ENCODE data around the gene CAPN14.

The CAPN14 gene

GRCh38 chr2:31253356-31254131 is 36.2 kb upstream of the CAPN14 start:
- H3K27ac ChIP-seq (ENCODE audit: low read depth, low read length) = no peak overlapping the region
- no peak overlapping the region for H3K4me3 ChIP-seq (ENCODE audit: low read length)
- H3K27me3 ChIP-seq (ENCODE audit: control insufficient read depth, insufficient read depth, low read length) = no peaks in the 10 kb centered on the region
- no peaks in the 10 kb centered on the region for H3K4me1 ChIP-seq (ENCODE audit: control insufficient read depth, insufficient read depth, low read length)
- no peak overlapping the region for H3K9ac ChIP-seq (ENCODE audit: low read length)
- no peaks in the 10 kb centered on the region for H3K36me3 ChIP-seq (ENCODE audit: control insufficient read depth, insufficient read depth, low read length)

DNA sequence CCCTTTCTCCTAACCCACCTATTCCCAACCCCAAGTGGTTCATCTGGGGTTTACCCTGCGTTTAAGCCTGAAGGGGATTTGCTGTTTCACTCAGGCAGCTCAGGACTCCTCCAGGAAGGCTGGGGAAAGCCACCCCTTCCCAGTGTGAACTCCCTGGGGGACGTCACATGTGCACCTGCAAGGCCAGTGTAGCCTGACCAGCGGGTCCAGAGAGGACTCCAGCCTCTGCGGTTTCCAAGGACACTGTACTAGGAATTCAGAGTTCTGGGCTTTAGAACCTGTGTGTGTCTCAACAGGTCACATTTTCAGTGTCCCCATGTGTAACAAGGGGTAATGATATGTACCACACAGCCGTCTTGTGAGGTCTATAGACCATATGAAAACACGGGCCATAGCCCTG is 34.5 kb upstream of the CAPN14 start:
- no peaks in the 10 kb centered on the region for H3K27me3 ChIP-seq (ENCODE audit: control insufficient read depth, insufficient read depth, low read length)
- no peaks in the 10 kb centered on the region for H3K36me3 ChIP-seq (ENCODE audit: control insufficient read depth, insufficient read depth, low read length)
- H3K4me1 ChIP-seq (ENCODE audit: control insufficient read depth, insufficient read depth, low read length) = no peaks in the 10 kb centered on the region
- H3K4me3 ChIP-seq (ENCODE audit: low read length) = no peak overlapping the region
- no peak overlapping the region for H3K27ac ChIP-seq (ENCODE audit: low read depth, low read length)
- H3K9ac ChIP-seq (ENCODE audit: low read length) = no peak overlapping the region

DNA sequence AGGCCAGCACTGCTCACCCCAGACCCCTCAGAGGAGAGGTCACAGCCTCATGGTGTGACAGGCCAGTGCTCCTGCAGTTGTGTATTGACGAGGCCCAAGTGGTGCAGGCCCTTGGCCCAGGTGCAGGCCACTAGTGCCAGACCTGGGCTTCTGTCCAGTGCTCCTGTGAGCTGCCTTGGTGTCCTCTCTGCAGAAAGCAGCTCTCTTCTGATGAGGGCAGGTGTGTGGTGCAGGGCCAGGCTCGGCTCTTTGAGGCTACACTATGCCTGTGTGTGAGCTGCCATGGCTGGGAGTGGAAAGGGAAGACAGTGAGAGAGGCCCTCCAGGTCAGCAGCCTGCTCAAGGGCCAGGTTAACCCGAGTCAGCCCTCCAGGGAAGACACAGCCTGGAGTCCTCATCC is 33.7 kb upstream of the CAPN14 start:
- Histone ChIP-seq H3K36me3 (ENCODE audit: control insufficient read depth, insufficient read depth, low read length) (no peaks in the 10 kb centered on the region), H3K4me1 (ENCODE audit: control insufficient read depth, insufficient read depth, low read length) (no peaks in the 10 kb centered on the region), H3K9ac (ENCODE audit: low read length) (no peak overlapping the region), H3K4me3 (ENCODE audit: low read length) (no peak overlapping the region), H3K27me3 (ENCODE audit: control insufficient read depth, insufficient read depth, low read length) (no peaks in the 10 kb centered on the region), H3K27ac (ENCODE audit: low read depth, low read length) (no peak overlapping the region)

DNA sequence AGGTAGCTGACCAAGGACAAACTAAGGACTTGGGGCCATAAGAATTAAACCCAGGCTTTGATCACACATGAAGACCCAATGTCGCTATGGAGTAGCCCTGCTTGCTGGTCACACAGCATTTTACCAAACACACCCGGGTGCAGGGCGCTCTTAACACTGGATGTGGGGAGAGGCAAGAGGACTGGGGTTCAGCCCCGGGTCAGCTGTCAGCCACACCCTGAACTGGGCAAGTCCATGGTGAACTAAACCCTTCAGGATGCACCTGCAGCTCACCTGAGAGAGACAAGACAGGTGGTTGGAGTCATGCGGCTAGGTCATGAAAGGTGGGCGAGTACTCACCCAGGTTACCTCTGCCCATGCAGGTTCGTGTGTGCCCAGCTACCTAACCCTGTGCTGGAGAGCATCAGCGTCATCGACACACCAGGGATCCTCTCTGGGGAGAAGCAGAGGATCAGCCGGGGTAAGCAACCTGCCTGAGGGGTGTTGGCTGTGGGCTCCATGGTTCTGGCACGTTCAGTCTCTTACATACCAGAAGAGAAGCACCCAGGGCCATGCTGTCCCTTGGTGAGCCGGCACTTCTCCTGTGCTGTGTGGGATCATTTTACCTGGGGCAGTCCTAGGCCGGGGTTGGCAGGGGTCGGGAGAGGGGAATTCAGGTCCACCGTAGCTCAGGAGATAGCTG is 31.8 kb upstream of the CAPN14 start:
- Histone ChIP-seq H3K9ac (ENCODE audit: low read length) (no peak overlapping the region), H3K27me3 (ENCODE audit: control insufficient read depth, insufficient read depth, low read length) (no peaks in the 10 kb centered on the region), H3K4me3 (ENCODE audit: low read length) (no peak overlapping the region), H3K27ac (ENCODE audit: low read depth, low read length) (no peak overlapping the region), H3K4me1 (ENCODE audit: control insufficient read depth, insufficient read depth, low read length) (no peaks in the 10 kb centered on the region), H3K36me3 (ENCODE audit: control insufficient read depth, insufficient read depth, low read length) (no peaks in the 10 kb centered on the region)

DNA sequence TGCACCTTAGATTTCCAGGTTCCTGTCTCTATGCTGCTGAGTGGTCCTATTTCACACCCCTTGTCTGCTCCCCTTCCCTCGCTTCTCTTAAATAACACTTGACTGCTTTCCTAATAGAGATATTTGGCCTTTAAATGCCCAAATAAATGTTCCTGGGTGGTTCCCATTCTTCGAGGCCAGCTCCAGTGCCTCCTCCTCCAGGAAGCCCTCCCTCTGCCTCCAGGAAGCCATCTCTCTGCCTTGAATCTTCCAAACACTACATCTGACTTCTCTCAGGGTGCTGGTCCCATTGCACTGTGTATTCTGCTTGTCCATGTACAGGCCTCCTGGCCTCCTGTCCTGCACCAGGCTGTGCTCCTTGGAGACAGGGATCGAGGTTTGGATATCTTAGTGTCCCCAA is 30.8 kb upstream of the CAPN14 start:
- H3K4me1 ChIP-seq (ENCODE audit: control insufficient read depth, insufficient read depth, low read length) = no peaks in the 10 kb centered on the region
- H3K27me3 ChIP-seq (ENCODE audit: control insufficient read depth, insufficient read depth, low read length) = no peaks in the 10 kb centered on the region
- H3K4me3 ChIP-seq (ENCODE audit: low read length) = no peak overlapping the region
- no peaks in the 10 kb centered on the region for H3K36me3 ChIP-seq (ENCODE audit: control insufficient read depth, insufficient read depth, low read length)
- H3K27ac ChIP-seq (ENCODE audit: low read depth, low read length) = no peak overlapping the region
- no peak overlapping the region for H3K9ac ChIP-seq (ENCODE audit: low read length)

DNA sequence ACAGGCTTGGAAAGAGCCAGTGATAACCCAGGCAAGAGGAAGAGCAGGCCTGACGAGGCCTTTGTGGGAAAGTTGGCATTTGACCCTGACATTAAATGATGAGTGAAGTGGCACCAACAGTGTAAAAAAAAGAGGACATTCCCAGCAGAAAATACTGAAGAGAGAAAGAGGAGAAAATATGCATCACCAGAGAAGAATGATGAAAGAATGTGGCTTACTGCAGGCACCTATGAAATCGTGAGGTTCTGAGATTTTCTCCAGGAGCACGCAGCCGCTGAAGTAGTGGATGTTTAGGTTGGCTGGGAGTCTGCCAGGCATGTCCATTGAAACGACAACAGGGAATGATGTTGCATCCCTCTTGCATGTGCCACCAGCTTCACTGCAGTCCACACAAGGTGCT is 30.4 kb upstream of the CAPN14 start:
- Histone ChIP-seq H3K27me3 (ENCODE audit: control insufficient read depth, insufficient read depth, low read length) (no peaks in the 10 kb centered on the region), H3K4me3 (ENCODE audit: low read length) (no peak overlapping the region), H3K9ac (ENCODE audit: low read length) (no peak overlapping the region), H3K4me1 (ENCODE audit: control insufficient read depth, insufficient read depth, low read length) (no peaks in the 10 kb centered on the region), H3K36me3 (ENCODE audit: control insufficient read depth, insufficient read depth, low read length) (no peaks in the 10 kb centered on the region), H3K27ac (ENCODE audit: low read depth, low read length) (no peak overlapping the region)

GRCh38 chr2:31246184-31246852 is 29.0 kb upstream of the CAPN14 start:
- no peaks in the 10 kb centered on the region for H3K36me3 ChIP-seq (ENCODE audit: control insufficient read depth, insufficient read depth, low read length)
- H3K9ac ChIP-seq (ENCODE audit: low read length) = no peak overlapping the region
- no peak overlapping the region for H3K4me3 ChIP-seq (ENCODE audit: low read length)
- no peaks in the 10 kb centered on the region for H3K4me1 ChIP-seq (ENCODE audit: control insufficient read depth, insufficient read depth, low read length)
- H3K27ac ChIP-seq (ENCODE audit: low read depth, low read length) = no peak overlapping the region
- H3K27me3 ChIP-seq (ENCODE audit: control insufficient read depth, insufficient read depth, low read length) = no peaks in the 10 kb centered on the region

GRCh38 chr2:31244101-31244500 is 26.8 kb upstream of the CAPN14 start:
- Histone ChIP-seq H3K27ac (ENCODE audit: low read depth, low read length) (no peak overlapping the region), H3K9ac (ENCODE audit: low read length) (no peak overlapping the region), H3K36me3 (ENCODE audit: control insufficient read depth, insufficient read depth, low read length) (no peaks in the 10 kb centered on the region)

GRCh38 chr2:31243053-31243452 is 25.7 kb upstream of the CAPN14 start:
- H3K27ac ChIP-seq (ENCODE audit: low read depth, low read length) = no peak overlapping the region
- H3K4me3 ChIP-seq (ENCODE audit: low read length) = no peak overlapping the region
- no peaks in the 10 kb centered on the region for H3K27me3 ChIP-seq (ENCODE audit: control insufficient read depth, insufficient read depth, low read length)
- H3K4me1 ChIP-seq (ENCODE audit: control insufficient read depth, insufficient read depth, low read length) = no peaks in the 10 kb centered on the region
- H3K9ac ChIP-seq (ENCODE audit: low read length) = no peak overlapping the region
- no peaks in the 10 kb centered on the region for H3K36me3 ChIP-seq (ENCODE audit: control insufficient read depth, insufficient read depth, low read length)

More at GRCh38 chr2:31244101-31244500, 26.8 kb upstream of the CAPN14 start:
- Histone ChIP-seq H3K4me3 (ENCODE audit: low read length) (no peak overlapping the region), H3K27me3 (ENCODE audit: control insufficient read depth, insufficient read depth, low read length) (no peaks in the 10 kb centered on the region), H3K4me1 (ENCODE audit: control insufficient read depth, insufficient read depth, low read length) (no peaks in the 10 kb centered on the region)

GRCh38 chr2:31241625-31242270 is 24.4 kb upstream of the CAPN14 start:
- no peaks in the 10 kb centered on the region for H3K4me1 ChIP-seq (ENCODE audit: control insufficient read depth, insufficient read depth, low read length)
- no peak overlapping the region for H3K27ac ChIP-seq (ENCODE audit: low read depth, low read length)
- H3K4me3 ChIP-seq (ENCODE audit: low read length) = no peak overlapping the region
- no peak overlapping the region for H3K9ac ChIP-seq (ENCODE audit: low read length)
- no peaks in the 10 kb centered on the region for H3K36me3 ChIP-seq (ENCODE audit: control insufficient read depth, insufficient read depth, low read length)
- H3K27me3 ChIP-seq (ENCODE audit: control insufficient read depth, insufficient read depth, low read length) = no peaks in the 10 kb centered on the region

- Histone ChIP-seq H3K4me1 (ENCODE audit: control insufficient read depth, insufficient read depth, low read length) (no peaks in the 10 kb centered on the region), H3K9ac (ENCODE audit: low read length) (no peak overlapping the region), H3K27ac (ENCODE audit: low read depth, low read length) (no peak overlapping the region), H3K27me3 (ENCODE audit: control insufficient read depth, insufficient read depth, low read length) (no peaks in the 10 kb centered on the region), H3K36me3 (ENCODE audit: control insufficient read depth, insufficient read depth, low read length) (no peaks in the 10 kb centered on the region), H3K4me3 (ENCODE audit: low read length) (no peak overlapping the region)
Observed at GRCh38 chr2:31240381-31241365, 23.4 kb upstream of the CAPN14 start.

All from rectal smooth muscle tissue (tissue), 1 donor.